HG03565 (cell line): ENCODE measurements around the gene NPY2R.

Source experiments
- ATAC-seq: cut with Tn5 transposase; IDR thresholded peaks from one replicate; pipeline ENCODE4 v1.9.1; 2021; ENCODE audit warnings: mild to moderate bottlenecking, moderate library complexity; ENCODE audit not compliant: unreplicated experiment

The NPY2R gene

DNA sequence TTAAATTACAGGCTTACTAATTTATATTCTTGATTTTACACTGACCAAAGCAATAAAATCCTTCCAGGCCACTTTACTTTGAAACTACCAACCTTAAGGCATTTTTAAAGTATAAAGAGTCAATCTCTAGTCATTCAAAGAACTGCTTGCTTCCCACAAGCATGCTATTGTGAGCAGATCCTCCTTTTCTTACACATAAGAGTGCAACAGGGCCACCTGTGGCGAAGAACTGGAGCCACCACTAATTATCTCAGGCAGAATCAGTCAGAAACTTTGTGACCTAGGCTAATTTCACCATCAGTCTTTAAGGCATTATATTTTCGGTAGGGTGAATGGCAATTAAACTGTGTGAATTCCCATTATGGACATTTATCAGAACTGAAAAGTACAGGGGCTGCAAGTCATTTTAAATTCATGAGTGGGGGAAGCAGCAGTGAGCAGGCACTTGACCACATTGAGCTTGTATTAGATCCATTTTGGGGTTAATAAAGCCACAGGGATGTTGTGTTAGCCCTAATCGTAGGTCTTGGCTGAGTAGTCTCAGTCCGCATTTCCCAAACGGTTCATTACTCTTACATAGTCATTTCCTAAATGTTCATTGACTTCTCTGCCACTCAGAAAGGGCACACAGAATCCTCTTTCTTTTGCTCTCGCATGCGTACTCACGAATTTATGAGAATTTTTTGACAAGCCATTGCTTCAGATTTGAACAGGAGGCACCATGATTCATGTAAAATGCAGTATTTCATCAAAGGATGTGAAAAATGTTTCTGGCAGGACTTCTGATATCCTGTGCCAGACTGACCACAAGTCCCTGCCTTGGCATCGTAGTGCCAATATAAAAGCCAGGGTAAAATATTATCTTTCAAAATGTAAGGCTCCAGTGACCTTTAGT lies 39.8 kb downstream of the NPY2R start:
- no peak for ATAC-seq

GRCh38 chr4:155249016-155249566 lies 40.7 kb downstream of the NPY2R start:
- ATAC-seq, result no peak

DNA sequence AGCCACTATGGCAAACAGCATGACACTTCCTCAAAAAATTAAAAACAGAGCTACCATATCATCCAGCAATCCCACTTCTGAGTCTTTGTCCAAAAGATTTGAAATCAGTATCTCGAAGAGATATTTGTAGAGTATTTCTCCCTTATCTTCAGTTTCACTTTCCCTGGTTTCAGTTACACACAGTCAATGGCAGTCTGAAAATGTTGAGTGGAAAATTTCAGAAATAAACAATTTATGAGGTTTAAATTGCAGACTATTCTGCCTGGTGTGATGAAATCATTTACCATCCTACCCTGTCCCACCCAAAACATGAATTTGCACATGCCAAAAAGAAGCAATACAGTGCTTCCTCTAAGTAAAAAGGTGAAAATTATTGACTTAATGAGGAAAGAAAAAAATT lies 43.9 kb downstream of the NPY2R start:
- ATAC-seq, result no peak

DNA sequence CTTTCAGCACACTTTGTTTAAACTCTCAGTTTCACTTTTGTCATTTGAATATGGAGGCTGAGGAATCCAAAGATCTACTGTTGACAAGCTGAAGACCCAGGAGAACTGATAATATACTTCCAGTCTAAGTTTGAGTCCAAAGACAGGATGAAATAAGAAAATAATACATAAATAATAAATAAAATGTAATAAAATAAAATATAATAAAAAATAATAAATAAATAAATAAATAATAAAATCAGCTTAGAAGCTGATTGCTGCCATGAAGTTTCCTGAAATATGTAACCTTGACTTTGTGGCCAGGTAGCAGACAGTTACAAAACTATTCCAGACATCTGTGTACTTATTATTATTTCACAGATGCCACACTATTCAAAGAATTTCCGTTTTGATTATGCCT lies 55.0 kb downstream of the NPY2R start:
- ATAC-seq, result no peak

GRCh38 chr4:155265113-155265512 lies 56.7 kb downstream of the NPY2R start:
- no peak for ATAC-seq
